Sigmoid colon (tissue), 7 donors: ENCODE results near the gene OR6Y1. TPM values are rescaled to one million over a fixed set of nuclear protein-coding genes. Genes with fewer than 3 reads are reported as not detected.

ENCODE experiments used
- polyA plus RNA-seq, 3 donors: library from polyadenylated mRNA; stranded (reverse); fragments of 200-250 nt; gene quantifications; one replicate each; pipeline ENCODE4 v1.2.3, GENCODE V29; 2013
- total RNA-seq, 4 donors: library from RNA; depleted of rRNA; stranded (reverse); fragments of >200 nt; gene quantifications; one replicate each; pipeline ENCODE4 v1.1.0, GENCODE V29; 2016
- donor health status: healthy with polysubstance abuse.
- donor health status: Bipolar disorder and iron deficiency.
- donor health status: healthy.

OR6Y1 gene
- total and polyA plus RNA-seq, 7 donors: not detected

Other genes with a start within 250 kb of the OR6Y1 start
- not detected for gene CD1B, start 222.9 kb downstream of the OR6Y1 start, total RNA-seq
- gene CD1B, start 222.9 kb downstream of the OR6Y1 start, polyA plus RNA-seq: under 1 TPM in 1 of 3 donors, not detected in 2; 0.12 TPM
- 1 to 10 TPM in 1 of 4 donors, under 1 TPM in 1, not detected in 2; 0.71 to 2.3 TPM for gene CD1E, start 200.5 kb downstream of the OR6Y1 start, total RNA-seq
- gene CD1E, start 200.5 kb downstream of the OR6Y1 start, polyA plus RNA-seq: under 1 TPM in 1 of 3 donors, not detected in 2; 0.50 TPM
- not detected for gene OR10T2, start 154.9 kb downstream of the OR6Y1 start, total RNA-seq
- gene OR10T2, start 154.9 kb downstream of the OR6Y1 start, polyA plus RNA-seq: not detected
- gene OR10K2, start 128.2 kb downstream of the OR6Y1 start, total RNA-seq: not detected
- not detected for gene OR10K2, start 128.2 kb downstream of the OR6Y1 start, polyA plus RNA-seq
- gene OR10K1, start 92.6 kb downstream of the OR6Y1 start, total RNA-seq: not detected
- not detected for gene OR10K1, start 92.6 kb downstream of the OR6Y1 start, polyA plus RNA-seq
- not detected for gene OR10R2, start 82.2 kb downstream of the OR6Y1 start, total RNA-seq
- gene OR10R2, start 82.2 kb downstream of the OR6Y1 start, polyA plus RNA-seq: not detected
- not detected for gene OR6P1, start 16.2 kb upstream of the OR6Y1 start, total RNA-seq
- gene OR6P1, start 16.2 kb upstream of the OR6Y1 start, polyA plus RNA-seq: not detected
- not detected for gene OR10X1, start 25.5 kb upstream of the OR6Y1 start, total RNA-seq
- not detected for gene OR10X1, start 25.5 kb upstream of the OR6Y1 start, polyA plus RNA-seq
- gene OR10Z1, start 50.9 kb upstream of the OR6Y1 start, total RNA-seq: not detected
- gene OR10Z1, start 50.9 kb upstream of the OR6Y1 start, polyA plus RNA-seq: not detected
- under 1 TPM in 1 of 4 donors, not detected in 3; 0.14 TPM for gene SPTA1, start 132.3 kb upstream of the OR6Y1 start, total RNA-seq
- gene SPTA1, start 132.3 kb upstream of the OR6Y1 start, polyA plus RNA-seq: under 1 TPM in 1 of 3 donors, not detected in 2; 0.03 TPM
- not detected for gene OR6K2, start 146.2 kb upstream of the OR6Y1 start, total RNA-seq
- not detected for gene OR6K2, start 146.2 kb upstream of the OR6Y1 start, polyA plus RNA-seq
- not detected for gene OR6K3, start 166.3 kb upstream of the OR6Y1 start, total RNA-seq
- gene OR6K3, start 166.3 kb upstream of the OR6Y1 start, polyA plus RNA-seq: not detected
- gene OR6K6, start 200.3 kb upstream of the OR6Y1 start, total RNA-seq: not detected
- not detected for gene OR6K6, start 200.3 kb upstream of the OR6Y1 start, polyA plus RNA-seq
- not detected for gene OR6N1, start 217.8 kb upstream of the OR6Y1 start, total RNA-seq
- not detected for gene OR6N1, start 217.8 kb upstream of the OR6Y1 start, polyA plus RNA-seq
- gene OR6N2, start 226.8 kb upstream of the OR6Y1 start, total RNA-seq: not detected
- not detected for gene OR6N2, start 226.8 kb upstream of the OR6Y1 start, polyA plus RNA-seq